ENCODE data around the gene CAPRIN1. TPM values are rescaled to one million over a fixed set of nuclear protein-coding genes. Genes with fewer than 3 reads are reported as not detected.

CAPRIN1 gene
- total RNA-seq, result 100 to 1,000 TPM in 3 of 4 donors, 10 to 100 TPM in 1; 94.5 to 132 (median 115) TPM

- Histone ChIP-seq H3K4me1 (peaks cover 0 to 41% (median 21%) of the 10 kb centered on the region in 3 donors), H3K27ac (peak within 1 kb of the TSS; percentile 88 to 100 (median 99)), H3K27me3 (no peaks in the 10 kb centered on the region), H3K36me3 (peaks cover 0 to 10% of the 10 kb centered on the region in 2 donors), H3K4me3 (peak within 1 kb of the TSS; percentile 95 to 98), H3K9me3 (no peaks in the 10 kb centered on the region)
- peak; percentile 91 for ATAC-seq
- TF ChIP-seq EP300 (IDR thresholded peaks at IDR 0.05) (no peak), CTCF (IDR thresholded peaks at IDR 0.05) (peak in 1 of 4 experiments; percentile 5), POLR2AphosphoS5 (IDR thresholded peaks at IDR 0.05) (peak; percentile 79), POLR2A (IDR thresholded peaks at IDR 0.05) (peak; percentile 79 to 84)
- WGBS, 2 donors (ENCODE audit: low coverage in 1 of 2), result no CpG with 5 or more reads among the region's 64 CpGs
These were observed at the start of gene CAPRIN1 for GRCh38 chr11:34051349-34052035. Gene CAPRIN1 (plus strand): TSS chr11:34051731. CDS start chr11:34052421, 690 bp downstream.

- H3K36me3 ChIP-seq, result no peaks in the 10 kb centered on the region
- no peak overlapping the region for H3K27ac ChIP-seq
- no peak for TF ChIP-seq POLR2A (IDR thresholded peaks at IDR 0.05)
- no peak for TF ChIP-seq POLR2AphosphoS5 (IDR thresholded peaks at IDR 0.05)
- TF ChIP-seq CTCF (IDR thresholded peaks at IDR 0.05), result no peak
- no peak for TF ChIP-seq EP300 (IDR thresholded peaks at IDR 0.05)
- no peaks in the 10 kb centered on the region for H3K27me3 ChIP-seq
- 60 to 61% methylated on average over 4 of the region's 4 CpGs for WGBS, 2 donors (ENCODE audit: low coverage in 1 of 2)
- no peak overlapping the region for H3K4me3 ChIP-seq
- peaks cover 0 to 3% (median 0%) of the 10 kb centered on the region in 3 donors for H3K4me1 ChIP-seq
- no peak for ATAC-seq
- no peaks in the 10 kb centered on the region for H3K9me3 ChIP-seq
These were observed 49.1 kb upstream of the CAPRIN1 start for GRCh38 chr11:34002420-34002819.

GRCh38 chr11:34004236-34004635 is 47.3 kb upstream of the CAPRIN1 start:
- no peak for ATAC-seq
- Histone ChIP-seq H3K27me3 (peaks cover 5% of the 10 kb centered on the region), H3K27ac (no peak overlapping the region), H3K4me3 (no peak overlapping the region), H3K9me3 (no peaks in the 10 kb centered on the region), H3K4me1 (no peaks in the 10 kb centered on the region), H3K36me3 (no peaks in the 10 kb centered on the region)
- no peak for TF ChIP-seq EP300 (IDR thresholded peaks at IDR 0.05)
- no peak for TF ChIP-seq POLR2A (IDR thresholded peaks at IDR 0.05)
- TF ChIP-seq POLR2AphosphoS5 (IDR thresholded peaks at IDR 0.05), result no peak
- TF ChIP-seq CTCF (IDR thresholded peaks at IDR 0.05), result no peak
- 64 to 83% methylated on average over 1 to 3 of the region's 3 CpGs for WGBS, 2 donors (ENCODE audit: low coverage in 1 of 2)

- Histone ChIP-seq H3K9me3 (no peaks in the 10 kb centered on the region), H3K27ac (no peak overlapping the region), H3K4me3 (no peak overlapping the region), H3K27me3 (peaks cover 5% of the 10 kb centered on the region), H3K36me3 (no peaks in the 10 kb centered on the region), H3K4me1 (no peaks in the 10 kb centered on the region)
- no peak for TF ChIP-seq CTCF (IDR thresholded peaks at IDR 0.05)
- no peak for ATAC-seq
- 16 to 40% methylated on average over 2 of the region's 2 CpGs for WGBS, 2 donors (ENCODE audit: low coverage in 1 of 2)
These were observed 44.7 kb upstream of the CAPRIN1 start for GRCh38 chr11:34006876-34007275.

GRCh38 chr11:34012734-34013133 is 38.8 kb upstream of the CAPRIN1 start:
- Histone ChIP-seq H3K27me3 (peaks cover 5% of the 10 kb centered on the region), H3K36me3 (no peaks in the 10 kb centered on the region), H3K4me3 (no peak overlapping the region), H3K9me3 (no peaks in the 10 kb centered on the region), H3K4me1 (no peaks in the 10 kb centered on the region), H3K27ac (no peak overlapping the region)
- no peak for ATAC-seq
- WGBS, 2 donors (ENCODE audit: low coverage in 1 of 2), result 92 to 100% methylated on average over 1 of the region's 1 CpG
- no peak for TF ChIP-seq POLR2AphosphoS5 (IDR thresholded peaks at IDR 0.05)
- TF ChIP-seq CTCF (IDR thresholded peaks at IDR 0.05), result no peak
- no peak for TF ChIP-seq EP300 (IDR thresholded peaks at IDR 0.05)
- no peak for TF ChIP-seq POLR2A (IDR thresholded peaks at IDR 0.05)

All from gastroesophageal sphincter (tissue), 4 donors.